ENCODE measurements around the gene MMP11.

- TF ChIP-seq CTCF (conservative IDR thresholded peaks at IDR 0.05; ENCODE audit: low read depth in 2 of 2) (no peak), REST (IDR thresholded peaks at IDR 0.05; ENCODE audit: unreplicated experiment) (no peak), POLR2AphosphoS5 (IDR thresholded peaks at IDR 0.05; ENCODE audit: low read depth) (no peak), EZH2 (IDR thresholded peaks at IDR 0.05; ENCODE audit: low read depth, unreplicated experiment) (no peak), EZH2phosphoT487 (IDR thresholded peaks at IDR 0.05; ENCODE audit: unreplicated experiment) (no peak), JUNB (IDR thresholded peaks at IDR 0.05; ENCODE audit: unreplicated experiment) (no peak), CREB1 (CRISPR knock-in tag; IDR thresholded peaks at IDR 0.05; ENCODE audit: low read depth) (no peak), ZNF114 (CRISPR knock-in tag; IDR thresholded peaks at IDR 0.05) (no peak), ZNF331 (CRISPR knock-in tag; IDR thresholded peaks at IDR 0.05; ENCODE audit: low read depth) (no peak), ETS1 (IDR thresholded peaks at IDR 0.05) (no peak)
Measured at GRCh38 chr22:23824476-23825245, 52.0 kb downstream of the MMP11 start.
